Coronary artery (tissue), 2 donors: ENCODE results near the gene MLST8.

ENCODE experiments used
- DNase-seq: peaks from one replicate; pipeline ENCODE4 v3.0.0-alpha.2; 2017; ENCODE audit warnings: low spot score
- H3K27ac ChIP-seq, 2 donors: fragments of 200-600 bp; sonication (generic); one replicate each; pipeline ENCODE4 v1.5.1; 2016 to 2019
- H3K4me3 ChIP-seq: fragments of 200-600 bp; sonication (generic); 2 replicates; pipeline ENCODE4 v1.5.1; 2016; ENCODE audit warnings: mild to moderate bottlenecking, moderate library complexity
- TF ChIP-seq, protein P1 (sequence below): fragments of 200-600 bp; sonication (generic); IDR thresholded peaks from one replicate; pipeline ENCODE4 v1.5.1; 2019; ENCODE audit warnings: antibody characterized with exemption

The MLST8 gene

DNA sequence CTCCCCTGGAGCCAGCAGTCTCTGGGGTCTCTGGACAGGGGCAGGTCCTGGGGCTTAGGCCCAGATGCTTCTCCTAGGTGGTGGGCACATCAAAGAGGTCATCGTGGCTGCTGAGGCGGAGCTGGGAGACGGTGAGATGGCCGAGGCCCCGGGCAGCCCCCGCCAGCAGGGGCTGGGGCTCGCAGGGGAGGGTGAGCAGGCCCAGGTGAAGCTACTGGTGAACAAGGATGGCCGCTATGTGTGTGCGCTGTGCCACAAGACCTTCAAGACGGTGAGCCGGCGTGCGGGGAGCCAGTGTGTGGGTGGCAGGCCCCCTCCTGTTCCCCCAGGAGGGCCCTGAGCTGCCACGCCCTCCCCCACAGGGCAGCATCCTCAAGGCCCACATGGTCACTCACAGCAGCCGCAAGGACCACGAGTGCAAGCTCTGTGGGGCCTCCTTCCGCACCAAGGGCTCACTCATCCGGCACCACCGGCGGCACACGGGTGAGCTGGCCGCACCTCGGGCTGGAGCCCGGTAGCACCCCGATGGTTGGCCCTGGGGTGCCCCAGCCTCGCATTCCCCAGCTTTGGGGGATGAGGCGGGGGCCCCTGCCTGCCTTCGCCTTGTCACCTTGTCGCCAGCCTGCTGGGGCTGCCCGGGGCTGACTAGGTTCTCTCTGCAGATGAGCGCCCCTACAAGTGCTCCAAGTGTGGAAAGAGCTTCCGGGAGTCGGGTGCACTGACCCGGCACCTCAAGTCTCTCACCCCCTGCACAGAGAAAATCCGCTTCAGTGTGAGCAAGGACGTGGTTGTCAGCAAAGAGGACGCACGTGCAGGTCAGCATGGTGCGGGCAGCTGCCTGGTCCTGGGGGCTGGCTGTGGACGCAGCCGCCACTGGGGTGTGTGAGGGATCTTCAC lies 27.1 kb downstream of the MLST8 start:
- Histone ChIP-seq H3K27ac (no peak overlapping the region), H3K4me3 (no peak overlapping the region)
- TF ChIP-seq, protein P1, sequence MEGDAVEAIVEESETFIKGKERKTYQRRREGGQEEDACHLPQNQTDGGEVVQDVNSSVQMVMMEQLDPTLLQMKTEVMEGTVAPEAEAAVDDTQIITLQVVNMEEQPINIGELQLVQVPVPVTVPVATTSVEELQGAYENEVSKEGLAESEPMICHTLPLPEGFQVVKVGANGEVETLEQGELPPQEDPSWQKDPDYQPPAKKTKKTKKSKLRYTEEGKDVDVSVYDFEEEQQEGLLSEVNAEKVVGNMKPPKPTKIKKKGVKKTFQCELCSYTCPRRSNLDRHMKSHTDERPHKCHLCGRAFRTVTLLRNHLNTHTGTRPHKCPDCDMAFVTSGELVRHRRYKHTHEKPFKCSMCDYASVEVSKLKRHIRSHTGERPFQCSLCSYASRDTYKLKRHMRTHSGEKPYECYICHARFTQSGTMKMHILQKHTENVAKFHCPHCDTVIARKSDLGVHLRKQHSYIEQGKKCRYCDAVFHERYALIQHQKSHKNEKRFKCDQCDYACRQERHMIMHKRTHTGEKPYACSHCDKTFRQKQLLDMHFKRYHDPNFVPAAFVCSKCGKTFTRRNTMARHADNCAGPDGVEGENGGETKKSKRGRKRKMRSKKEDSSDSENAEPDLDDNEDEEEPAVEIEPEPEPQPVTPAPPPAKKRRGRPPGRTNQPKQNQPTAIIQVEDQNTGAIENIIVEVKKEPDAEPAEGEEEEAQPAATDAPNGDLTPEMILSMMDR: no peak
- no peak for DNase-seq

DNA sequence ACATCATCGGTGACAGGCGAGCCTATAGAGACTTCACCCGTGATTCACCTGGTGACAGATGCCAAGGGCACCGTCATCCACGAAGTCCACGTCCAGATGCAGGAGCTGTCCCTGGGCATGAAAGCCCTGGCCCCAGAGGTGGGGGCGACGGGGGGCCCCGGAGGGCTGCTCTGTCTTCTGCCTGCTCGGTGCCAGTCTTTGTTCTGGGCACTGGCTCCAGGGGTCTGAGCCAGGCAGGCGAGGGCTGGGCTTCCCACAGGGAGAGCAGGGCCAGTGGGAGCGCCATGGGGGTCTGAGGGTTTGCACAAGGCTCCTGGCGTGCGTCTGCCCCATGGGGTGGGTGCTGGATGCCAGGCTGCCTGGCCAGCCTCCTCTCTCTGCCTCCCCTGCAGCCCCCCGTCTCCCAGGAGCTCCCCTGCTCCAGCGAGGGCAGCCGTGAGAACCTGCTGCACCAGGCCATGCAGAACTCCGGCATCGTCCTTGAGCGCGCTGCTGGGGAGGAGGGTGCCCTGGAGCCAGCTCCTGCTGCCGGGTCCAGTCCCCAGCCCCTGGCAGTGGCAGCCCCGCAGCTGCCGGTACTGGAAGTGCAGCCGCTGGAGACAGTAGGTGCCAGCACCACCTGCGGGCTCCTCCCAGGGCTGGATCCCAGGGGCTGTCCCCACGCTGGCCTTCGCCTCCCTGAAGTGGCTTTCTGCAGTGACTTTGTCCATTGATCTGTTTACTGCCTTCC lies 28.0 kb downstream of the MLST8 start:
- no peak overlapping the region for H3K27ac ChIP-seq

GRCh38 chr16:2233872-2234812 lies 28.9 kb downstream of the MLST8 start:
- Histone ChIP-seq H3K4me3 (no peak overlapping the region), H3K27ac (no peak overlapping the region)
- TF ChIP-seq, protein P1: no peak
- DNase-seq: no peak

More for the DNA sequence above, 28.0 kb downstream of the MLST8 start:
- no peak overlapping the region for H3K4me3 ChIP-seq
- no peak for DNase-seq
- TF ChIP-seq, protein P1: no peak

GRCh38 chr16:2234813-2235170 lies 29.5 kb downstream of the MLST8 start:
- Histone ChIP-seq H3K27ac (no peak overlapping the region), H3K4me3 (no peak overlapping the region)
- TF ChIP-seq, protein P1: no peak
- DNase-seq: no peak

DNA sequence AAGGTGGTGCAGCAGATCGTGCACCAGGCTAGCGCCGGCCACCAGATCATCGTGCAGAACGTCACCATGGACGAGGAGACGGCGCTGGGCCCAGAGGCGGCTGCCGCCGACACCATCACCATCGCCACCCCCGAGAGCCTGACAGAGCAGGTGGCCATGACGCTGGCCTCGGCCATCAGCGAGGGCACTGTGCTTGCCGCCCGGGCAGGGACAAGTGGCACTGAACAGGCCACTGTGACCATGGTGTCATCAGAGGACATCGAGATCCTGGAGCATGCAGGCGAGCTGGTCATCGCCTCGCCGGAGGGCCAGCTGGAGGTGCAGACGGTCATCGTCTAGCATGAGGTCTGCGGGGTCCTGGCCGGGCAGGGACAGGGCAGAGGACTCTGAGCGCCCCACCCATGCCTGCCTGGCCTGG lies 30.0 kb downstream of the MLST8 start:
- TF ChIP-seq, protein P1: no peak
- DNase-seq: no peak
- H3K27ac ChIP-seq: no peak overlapping the region
- no peak overlapping the region for H3K4me3 ChIP-seq

- no peak for DNase-seq
- Histone ChIP-seq H3K27ac (no peak overlapping the region), H3K4me3 (no peak overlapping the region)
- TF ChIP-seq, protein P1: no peak
Observed at GRCh38 chr16:2235695-2236336, 30.6 kb downstream of the MLST8 start.
